Right hindlimb (tissue), 1 donor: Measurements from ENCODE around the gene CST8.

ENCODE experiments used
- DNase-seq: peaks from one replicate; pipeline ENCODE4 v3.0.0-alpha.2; 2018

Gene CST8

GRCh38 chr20:23476015-23476754, 14.7 kb upstream of the CST8 start:
- no peak for DNase-seq

GRCh38 chr20:23477223-23477622, 13.7 kb upstream of the CST8 start:
- DNase-seq, result no peak

GRCh38 chr20:23479043-23479442, 11.9 kb upstream of the CST8 start:
- no peak for DNase-seq

- DNase-seq, result no peak
These were observed 8.8 kb upstream of the CST8 start for GRCh38 chr20:23482138-23482537.

- DNase-seq, result no peak
These were observed 6.8 kb upstream of the CST8 start for GRCh38 chr20:23484081-23484480.

- no peak for DNase-seq
These were observed 2.4 kb upstream of the CST8 start for GRCh38 chr20:23488470-23488869.

- DNase-seq, result no peak
These were observed 1.9 kb upstream of the CST8 start for GRCh38 chr20:23488996-23489395.

- no peak for DNase-seq
These were observed 1.4 kb downstream of the CST8 start for GRCh38 chr20:23492292-23492691.

GRCh38 chr20:23493172-23493772, 2.4 kb downstream of the CST8 start:
- no peak for DNase-seq

GRCh38 chr20:23497536-23497935, 6.6 kb downstream of the CST8 start:
- no peak for DNase-seq

- DNase-seq, result no peak
These were observed 11.0 kb downstream of the CST8 start for GRCh38 chr20:23501926-23502325.

- DNase-seq, result no peak
These were observed 12.7 kb downstream of the CST8 start for GRCh38 chr20:23503649-23504048.

GRCh38 chr20:23507346-23507745, 16.4 kb downstream of the CST8 start:
- no peak for DNase-seq

- DNase-seq, result no peak
These were observed 17.7 kb downstream of the CST8 start for GRCh38 chr20:23508449-23509229.

- no peak for DNase-seq
These were observed 18.5 kb downstream of the CST8 start for GRCh38 chr20:23509247-23509913.

- no peak for DNase-seq
These were observed 19.2 kb downstream of the CST8 start for GRCh38 chr20:23510000-23510590.

GRCh38 chr20:23513164-23513563, 22.2 kb downstream of the CST8 start:
- DNase-seq, result no peak

GRCh38 chr20:23514848-23515247, 23.9 kb downstream of the CST8 start:
- no peak for DNase-seq

- no peak for DNase-seq
These were observed 24.5 kb downstream of the CST8 start for GRCh38 chr20:23515250-23515939.

- DNase-seq, result no peak
These were observed 26.8 kb downstream of the CST8 start for GRCh38 chr20:23517719-23518118.

GRCh38 chr20:23519556-23519955, 28.6 kb downstream of the CST8 start:
- DNase-seq, result no peak

- no peak for DNase-seq
These were observed 29.3 kb downstream of the CST8 start for GRCh38 chr20:23520185-23520584.
